ENCODE results near the gene ROCK2. TPM values are rescaled to one million over a fixed set of nuclear protein-coding genes. Genes with fewer than 3 reads are reported as not detected.

Gene ROCK2
- total RNA-seq, 1 experiment from 2014 or later = 25.9 TPM

DNA sequence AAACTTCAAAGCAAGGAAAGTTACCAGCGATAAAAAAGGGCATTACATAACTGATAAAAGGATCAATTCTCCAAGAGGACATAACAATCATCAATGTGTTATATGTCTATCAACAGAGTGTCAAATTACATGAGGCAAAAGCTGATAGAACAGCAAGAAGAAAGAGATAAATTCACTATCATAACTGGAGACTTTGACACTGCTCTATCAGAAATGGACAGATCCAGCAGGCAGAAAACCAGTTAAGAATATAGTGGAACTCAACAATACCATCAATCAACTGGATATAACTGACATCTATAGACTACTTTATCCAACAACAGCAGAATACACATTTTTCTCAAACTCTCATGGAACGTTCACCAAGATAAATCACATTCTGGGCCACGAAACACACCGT, 65.0 kb downstream of the ROCK2 start:
- Mint-ChIP-seq H3K4me3 (no peak overlapping the region), H3K4me1 (peaks cover 5% of the 10 kb centered on the region), H3K36me3 (peaks cover 20% of the 10 kb centered on the region), H3K9me3 (peaks cover 13% of the 10 kb centered on the region), H3K27me3 (ENCODE audit: low read depth) (no peaks in the 10 kb centered on the region), H3K27ac (no peak overlapping the region)
- no peak for TF ChIP-seq PRRX2 (CRISPR knock-in tag; IDR thresholded peaks at IDR 0.05)
- TF ChIP-seq TEAD1 (CRISPR knock-in tag; IDR thresholded peaks at IDR 0.05) = no peak
- no peak for DNase-seq (ENCODE audit: low spot score)
- POLR2A ChIA-PET = no interaction called here
- CTCF ChIA-PET = no interaction called here
- ATAC-seq = no peak

GRCh38 chr2:11278219-11278618, 66.2 kb downstream of the ROCK2 start:
- H3K4me3 Mint-ChIP-seq = no peak overlapping the region
- POLR2A ChIA-PET = no interaction called here
- no peaks in the 10 kb centered on the region for H3K27me3 Mint-ChIP-seq (ENCODE audit: low read depth)
- TF ChIP-seq RELA (CRISPR knock-in tag; IDR thresholded peaks at IDR 0.05; ENCODE audit: borderline replicate concordance) (no peak), USF2 (CRISPR knock-in tag; IDR thresholded peaks at IDR 0.05) (no peak), MYBL2 (CRISPR knock-in tag; IDR thresholded peaks at IDR 0.05) (no peak), PREB (CRISPR knock-in tag; IDR thresholded peaks at IDR 0.05; ENCODE audit: borderline replicate concordance) (no peak), FOXP1 (CRISPR knock-in tag; IDR thresholded peaks at IDR 0.05; ENCODE audit: borderline replicate concordance) (no peak), EMX1 (CRISPR knock-in tag; IDR thresholded peaks at IDR 0.05) (no peak), GTF2I (CRISPR knock-in tag; conservative IDR thresholded peaks at IDR 0.05) (no peak), MAX (CRISPR knock-in tag; IDR thresholded peaks at IDR 0.05) (no peak), FOXK1 (CRISPR knock-in tag; IDR thresholded peaks at IDR 0.05) (no peak), ATF2 (CRISPR knock-in tag; IDR thresholded peaks at IDR 0.05; ENCODE audit: borderline replicate concordance, low read depth) (no peak), AR (CRISPR knock-in tag; IDR thresholded peaks at IDR 0.05) (no peak), PRDM15 (CRISPR knock-in tag; IDR thresholded peaks at IDR 0.05) (no peak)
- TF ChIP-seq, protein P1, sequence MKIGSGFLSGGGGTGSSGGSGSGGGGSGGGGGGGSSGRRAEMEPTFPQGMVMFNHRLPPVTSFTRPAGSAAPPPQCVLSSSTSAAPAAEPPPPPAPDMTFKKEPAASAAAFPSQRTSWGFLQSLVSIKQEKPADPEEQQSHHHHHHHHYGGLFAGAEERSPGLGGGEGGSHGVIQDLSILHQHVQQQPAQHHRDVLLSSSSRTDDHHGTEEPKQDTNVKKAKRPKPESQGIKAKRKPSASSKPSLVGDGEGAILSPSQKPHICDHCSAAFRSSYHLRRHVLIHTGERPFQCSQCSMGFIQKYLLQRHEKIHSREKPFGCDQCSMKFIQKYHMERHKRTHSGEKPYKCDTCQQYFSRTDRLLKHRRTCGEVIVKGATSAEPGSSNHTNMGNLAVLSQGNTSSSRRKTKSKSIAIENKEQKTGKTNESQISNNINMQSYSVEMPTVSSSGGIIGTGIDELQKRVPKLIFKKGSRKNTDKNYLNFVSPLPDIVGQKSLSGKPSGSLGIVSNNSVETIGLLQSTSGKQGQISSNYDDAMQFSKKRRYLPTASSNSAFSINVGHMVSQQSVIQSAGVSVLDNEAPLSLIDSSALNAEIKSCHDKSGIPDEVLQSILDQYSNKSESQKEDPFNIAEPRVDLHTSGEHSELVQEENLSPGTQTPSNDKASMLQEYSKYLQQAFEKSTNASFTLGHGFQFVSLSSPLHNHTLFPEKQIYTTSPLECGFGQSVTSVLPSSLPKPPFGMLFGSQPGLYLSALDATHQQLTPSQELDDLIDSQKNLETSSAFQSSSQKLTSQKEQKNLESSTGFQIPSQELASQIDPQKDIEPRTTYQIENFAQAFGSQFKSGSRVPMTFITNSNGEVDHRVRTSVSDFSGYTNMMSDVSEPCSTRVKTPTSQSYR (CRISPR knock-in tag; IDR thresholded peaks at IDR 0.05) = no peak
- TF ChIP-seq, protein P2, sequence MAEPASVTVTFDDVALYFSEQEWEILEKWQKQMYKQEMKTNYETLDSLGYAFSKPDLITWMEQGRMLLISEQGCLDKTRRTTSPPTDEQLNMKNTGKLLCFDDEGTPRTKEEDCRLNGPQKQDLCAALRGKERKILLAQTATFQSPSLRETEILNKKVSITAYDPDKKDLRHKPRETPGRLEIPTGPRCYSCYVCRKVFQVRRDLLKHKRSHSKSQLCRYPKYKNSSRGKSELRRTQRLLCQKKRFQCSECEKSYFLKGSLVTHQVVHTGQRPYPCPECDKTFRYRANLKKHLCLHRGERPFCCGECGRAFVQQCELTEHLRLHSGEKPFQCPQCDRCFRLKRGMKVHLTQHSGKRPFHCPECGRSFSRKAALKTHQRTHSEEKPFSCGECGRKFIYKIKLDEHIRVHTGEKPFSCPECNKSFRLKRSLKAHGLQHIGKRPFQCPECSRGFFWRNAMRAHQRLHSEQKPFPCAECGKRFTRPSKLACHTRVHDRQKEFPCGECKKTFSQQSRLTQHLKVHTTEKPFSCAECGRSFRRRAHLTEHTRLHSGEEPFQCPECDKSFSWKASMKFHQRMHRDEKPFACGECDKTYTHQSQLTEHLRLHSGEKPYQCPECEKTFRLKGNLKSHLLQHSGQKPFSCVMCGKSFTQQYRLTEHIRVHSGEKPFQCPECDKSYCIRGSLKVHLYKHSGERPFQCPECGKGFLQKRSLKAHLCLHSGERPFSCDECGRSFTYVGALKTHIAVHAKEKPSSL (CRISPR knock-in tag; conservative IDR thresholded peaks at IDR 0.05) = no peak
- ATAC-seq (no peak), DNase-seq (ENCODE audit: low spot score) (no peak)
- peaks cover 8% of the 10 kb centered on the region for H3K4me1 Mint-ChIP-seq
- peaks cover 4% of the 10 kb centered on the region; the same call in 1 of the 2 replicates for H3K9me3 Mint-ChIP-seq
- CTCF ChIA-PET = no interaction called here
- peaks cover 9% of the 10 kb centered on the region for H3K36me3 Mint-ChIP-seq
- no peak overlapping the region for H3K27ac Mint-ChIP-seq

Data from WTC11 (cell line).